HepG2 (cell line): ENCODE data around the gene FANCE. TPM values are rescaled to one million over a fixed set of nuclear protein-coding genes. Genes with fewer than 3 reads are reported as not detected.

Source experiments
- ARNT ChIP-seq: fragments of 450-650 bp; IDR thresholded peaks from 2 replicates; pipeline ENCODE4 v1.6.1; 2017
- ATF1 ChIP-seq: IDR thresholded peaks from 2 replicates; pipeline ENCODE4 v1.6.1; 2016; ENCODE audit warnings: mild to moderate bottlenecking, control low read depth
- EP300 ChIP-seq, 3 experiments: sonication (generic) in 1 of 3; formaldehyde crosslinking in 1 of 3; IDR thresholded peaks; 2 replicates each; pipeline versions ENCODE4 v1.5.1 to v1.6.1; 2011 to 2020; ENCODE audit warnings: low read depth in 2 of 3, low read length in 2 of 3, borderline replicate concordance in 1 of 3, improper control_type of control experiment in 1 of 3, mild to moderate bottlenecking in 1 of 3, missing genetic modification reagents in 1 of 3, moderate library complexity in 1 of 3
- PHF5A ChIP-seq: IDR thresholded peaks from one replicate; pipeline ENCODE4 v1.6.1; 2018; ENCODE audit warnings: low read depth, missing genetic modification reagents; ENCODE audit not compliant: unreplicated experiment
- POLR2G ChIP-seq: fragments of 200-400 bp; formaldehyde crosslinking; IDR thresholded peaks from 2 replicates; pipeline ENCODE4 v1.6.1; 2018; ENCODE audit warnings: mild to moderate bottlenecking, low read depth, low read length, moderate library complexity
- RARA ChIP-seq: IDR thresholded peaks from 2 replicates; pipeline ENCODE4 v1.6.1; 2016; ENCODE audit warnings: missing genetic modification reagents, missing compliant biosample characterization
- RFX1 ChIP-seq: fragments of 450-650 bp; IDR thresholded peaks from 2 replicates; pipeline ENCODE4 v1.6.1; 2017
- SCMH1 ChIP-seq: sonication (generic); formaldehyde crosslinking; IDR thresholded peaks from 2 replicates; pipeline ENCODE4 v1.9.0; 2021; ENCODE audit warnings: missing genetic modification reagents, mild to moderate bottlenecking, borderline replicate concordance
- SP5 ChIP-seq: IDR thresholded peaks from 2 replicates; pipeline ENCODE4 v1.6.1; 2016; ENCODE audit warnings: low read depth, borderline replicate concordance
- THAP11 ChIP-seq: IDR thresholded peaks from 2 replicates; pipeline ENCODE4 v1.6.1; 2016; ENCODE audit warnings: missing biosample characterization, missing genetic modification reagents
- ZMYM4 ChIP-seq: sonication (generic); formaldehyde crosslinking; IDR thresholded peaks from 2 replicates; pipeline ENCODE4 v1.8.1; 2023; ENCODE audit warnings: mild to moderate bottlenecking, missing genetic modification reagents
- ZNF121 ChIP-seq: sonication (generic); formaldehyde crosslinking; IDR thresholded peaks from 2 replicates; pipeline ENCODE4 v1.5.0; 2020; ENCODE audit warnings: mild to moderate bottlenecking, missing genetic modification reagents
- ZNF124 ChIP-seq: sonication (generic); formaldehyde crosslinking; IDR thresholded peaks from 2 replicates; pipeline ENCODE4 v1.4.0; 2020; ENCODE audit warnings: missing genetic modification reagents
- ZNF672 ChIP-seq: sonication (generic); formaldehyde crosslinking; IDR thresholded peaks from 2 replicates; pipeline ENCODE4 v1.8.1; 2022; ENCODE audit warnings: missing genetic modification reagents
- ZNF891 ChIP-seq: sonication (generic); formaldehyde crosslinking; IDR thresholded peaks from 2 replicates; pipeline ENCODE4 v1.5.0; 2020; ENCODE audit warnings: mild to moderate bottlenecking, missing genetic modification reagents
- polyA plus RNA-seq, 8 experiments: library from polyadenylated mRNA; depleted of rRNA in 3 of 8; stranded (reverse) in 7 of 8; unstranded in 1 of 8; fragments of >200 nt; fragmentation: Illumina TruSeq in 4 of 8; extraction: Trizol in 4 of 8; gene quantifications; 2 replicates each; pipeline versions ENCODE4 v1.2.1 to v1.2.3, GENCODE V29; 2011 to 2016; ENCODE audit warnings: low read depth in 4 of 8, missing spikeins in 1 of 8, mixed read lengths in 1 of 8; ENCODE audit not compliant: insufficient read depth in 1 of 8
- total RNA-seq, 5 experiments: library from RNA; depleted of rRNA; stranded (reverse); fragments of >200 nt; fragmentation: Illumina TruSeq; extraction: Trizol; gene quantifications; 2 replicates each; pipeline ENCODE4 v1.2.3, GENCODE V29; 2016; ENCODE audit warnings: low read depth in 1 of 5
- TF ChIP-seq, protein P1 (sequence below): sonication (generic); formaldehyde crosslinking; IDR thresholded peaks from 2 replicates; pipeline ENCODE4 v1.9.0; 2021; ENCODE audit warnings: missing genetic modification reagents, borderline replicate concordance
- TF ChIP-seq, protein P2 (sequence below): sonication (generic); formaldehyde crosslinking; IDR thresholded peaks from 2 replicates; pipeline ENCODE4 v1.4.0; 2020; ENCODE audit warnings: missing genetic modification reagents
- TF ChIP-seq, protein P3 (sequence below): sonication (generic); formaldehyde crosslinking; conservative IDR thresholded peaks from 2 replicates; pipeline ENCODE4 v1.4.0; 2020; ENCODE audit warnings: missing genetic modification reagents
- TF ChIP-seq, protein P4 (sequence below): sonication (generic); formaldehyde crosslinking; IDR thresholded peaks from 2 replicates; pipeline ENCODE4 v1.5.1; 2020; ENCODE audit warnings: missing genetic modification reagents, mild to moderate bottlenecking, borderline replicate concordance
- TF ChIP-seq, protein P5 (sequence below): sonication (generic); formaldehyde crosslinking; IDR thresholded peaks from 2 replicates; pipeline ENCODE4 v1.4.0; 2020; ENCODE audit warnings: mild to moderate bottlenecking, missing genetic modification reagents

The FANCE gene
- total and polyA plus RNA-seq, 2 of the 13 experiments (the other 11 are each of a cell fraction or from before 2014, with no cell fraction given) = 7.1 to 11.2 TPM

DNA sequence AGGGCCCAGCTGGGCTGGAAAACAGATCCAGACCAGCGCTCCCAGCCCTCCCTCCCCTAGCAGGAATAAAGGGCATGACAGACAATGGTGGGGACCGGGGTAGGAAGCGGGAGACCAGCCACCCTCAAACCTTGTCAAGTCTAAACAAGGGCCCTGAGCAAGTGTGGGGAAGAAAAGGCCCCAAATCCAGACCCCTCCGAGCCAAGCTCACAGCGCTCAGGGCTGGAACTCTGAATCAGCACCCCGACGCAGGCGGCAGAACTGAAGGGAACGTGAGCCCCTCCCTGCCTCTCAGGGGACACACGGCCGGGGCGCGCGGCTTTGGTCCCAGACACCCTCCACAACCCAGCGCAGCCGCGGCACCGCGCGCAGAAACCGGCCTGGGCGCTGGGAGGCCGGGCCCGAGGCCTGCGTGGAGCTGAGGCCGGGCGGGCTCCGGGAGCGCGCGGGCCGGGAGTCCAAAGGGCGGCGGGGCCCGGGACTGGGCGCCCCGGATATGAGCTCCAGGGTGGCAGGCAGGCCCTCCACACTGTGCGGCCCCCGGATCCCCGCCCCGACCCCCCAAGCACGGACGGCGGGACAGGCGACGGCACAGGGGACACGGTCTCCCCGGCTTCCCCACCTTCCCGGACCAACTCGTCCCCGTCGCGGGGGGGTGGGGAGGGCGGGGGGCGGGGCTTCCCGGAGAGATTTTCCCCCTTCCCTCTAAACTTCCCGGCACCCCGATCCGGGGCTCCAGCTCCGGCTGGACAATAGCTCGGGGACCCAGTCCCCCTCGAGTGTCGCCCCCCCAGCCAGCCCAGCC, 44.1 kb downstream of the FANCE start (continued):
- TF ChIP-seq, protein P1, sequence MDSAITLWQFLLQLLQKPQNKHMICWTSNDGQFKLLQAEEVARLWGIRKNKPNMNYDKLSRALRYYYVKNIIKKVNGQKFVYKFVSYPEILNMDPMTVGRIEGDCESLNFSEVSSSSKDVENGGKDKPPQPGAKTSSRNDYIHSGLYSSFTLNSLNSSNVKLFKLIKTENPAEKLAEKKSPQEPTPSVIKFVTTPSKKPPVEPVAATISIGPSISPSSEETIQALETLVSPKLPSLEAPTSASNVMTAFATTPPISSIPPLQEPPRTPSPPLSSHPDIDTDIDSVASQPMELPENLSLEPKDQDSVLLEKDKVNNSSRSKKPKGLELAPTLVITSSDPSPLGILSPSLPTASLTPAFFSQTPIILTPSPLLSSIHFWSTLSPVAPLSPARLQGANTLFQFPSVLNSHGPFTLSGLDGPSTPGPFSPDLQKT (CRISPR knock-in tag) = no peak
- peak; percentile 67 for TF ChIP-seq ZMYM4 (CRISPR knock-in tag)
- TF ChIP-seq EP300 (IDR thresholded peaks at IDR 0.05; ENCODE audit: low read depth in 2 of 2, low read length in 2 of 2) = no peak
- no peak for TF ChIP-seq EP300 (CRISPR knock-in tag; IDR thresholded peaks at IDR 0.05; ENCODE audit: borderline replicate concordance)
- no peak for TF ChIP-seq RARA (CRISPR knock-in tag)
- TF ChIP-seq POLR2G = peak; percentile 57
- no peak for TF ChIP-seq ATF1 (CRISPR knock-in tag)
- no peak for TF ChIP-seq ZNF124 (CRISPR knock-in tag)
- no peak for TF ChIP-seq RFX1
- no peak for TF ChIP-seq ZNF891 (CRISPR knock-in tag)
- TF ChIP-seq SP5 (CRISPR knock-in tag) = no peak
- TF ChIP-seq SCMH1 (CRISPR knock-in tag) = no peak
- TF ChIP-seq, protein P2, sequence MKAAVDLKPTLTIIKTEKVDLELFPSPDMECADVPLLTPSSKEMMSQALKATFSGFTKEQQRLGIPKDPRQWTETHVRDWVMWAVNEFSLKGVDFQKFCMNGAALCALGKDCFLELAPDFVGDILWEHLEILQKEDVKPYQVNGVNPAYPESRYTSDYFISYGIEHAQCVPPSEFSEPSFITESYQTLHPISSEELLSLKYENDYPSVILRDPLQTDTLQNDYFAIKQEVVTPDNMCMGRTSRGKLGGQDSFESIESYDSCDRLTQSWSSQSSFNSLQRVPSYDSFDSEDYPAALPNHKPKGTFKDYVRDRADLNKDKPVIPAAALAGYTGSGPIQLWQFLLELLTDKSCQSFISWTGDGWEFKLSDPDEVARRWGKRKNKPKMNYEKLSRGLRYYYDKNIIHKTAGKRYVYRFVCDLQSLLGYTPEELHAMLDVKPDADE (CRISPR knock-in tag) = peak; percentile 29; the same call in 1 of the 2 replicates
- TF ChIP-seq PHF5A (CRISPR knock-in tag) = no peak
- TF ChIP-seq, protein P3, sequence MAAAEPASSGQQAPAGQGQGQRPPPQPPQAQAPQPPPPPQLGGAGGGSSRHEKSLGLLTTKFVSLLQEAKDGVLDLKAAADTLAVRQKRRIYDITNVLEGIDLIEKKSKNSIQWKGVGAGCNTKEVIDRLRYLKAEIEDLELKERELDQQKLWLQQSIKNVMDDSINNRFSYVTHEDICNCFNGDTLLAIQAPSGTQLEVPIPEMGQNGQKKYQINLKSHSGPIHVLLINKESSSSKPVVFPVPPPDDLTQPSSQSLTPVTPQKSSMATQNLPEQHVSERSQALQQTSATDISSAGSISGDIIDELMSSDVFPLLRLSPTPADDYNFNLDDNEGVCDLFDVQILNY (CRISPR knock-in tag) = peak; percentile 46; the same call in 1 of the 2 replicates
- TF ChIP-seq ZNF672 = no peak
- TF ChIP-seq, protein P4, sequence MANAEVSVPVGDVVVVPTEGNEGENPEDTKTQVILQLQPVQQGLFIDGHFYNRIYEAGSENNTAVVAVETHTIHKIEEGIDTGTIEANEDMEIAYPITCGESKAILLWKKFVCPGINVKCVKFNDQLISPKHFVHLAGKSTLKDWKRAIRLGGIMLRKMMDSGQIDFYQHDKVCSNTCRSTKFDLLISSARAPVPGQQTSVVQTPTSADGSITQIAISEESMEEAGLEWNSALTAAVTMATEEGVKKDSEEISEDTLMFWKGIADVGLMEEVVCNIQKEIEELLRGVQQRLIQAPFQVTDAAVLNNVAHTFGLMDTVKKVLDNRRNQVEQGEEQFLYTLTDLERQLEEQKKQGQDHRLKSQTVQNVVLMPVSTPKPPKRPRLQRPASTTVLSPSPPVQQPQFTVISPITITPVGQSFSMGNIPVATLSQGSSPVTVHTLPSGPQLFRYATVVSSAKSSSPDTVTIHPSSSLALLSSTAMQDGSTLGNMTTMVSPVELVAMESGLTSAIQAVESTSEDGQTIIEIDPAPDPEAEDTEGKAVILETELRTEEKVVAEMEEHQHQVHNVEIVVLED (CRISPR knock-in tag) = no peak
- TF ChIP-seq, protein P5, sequence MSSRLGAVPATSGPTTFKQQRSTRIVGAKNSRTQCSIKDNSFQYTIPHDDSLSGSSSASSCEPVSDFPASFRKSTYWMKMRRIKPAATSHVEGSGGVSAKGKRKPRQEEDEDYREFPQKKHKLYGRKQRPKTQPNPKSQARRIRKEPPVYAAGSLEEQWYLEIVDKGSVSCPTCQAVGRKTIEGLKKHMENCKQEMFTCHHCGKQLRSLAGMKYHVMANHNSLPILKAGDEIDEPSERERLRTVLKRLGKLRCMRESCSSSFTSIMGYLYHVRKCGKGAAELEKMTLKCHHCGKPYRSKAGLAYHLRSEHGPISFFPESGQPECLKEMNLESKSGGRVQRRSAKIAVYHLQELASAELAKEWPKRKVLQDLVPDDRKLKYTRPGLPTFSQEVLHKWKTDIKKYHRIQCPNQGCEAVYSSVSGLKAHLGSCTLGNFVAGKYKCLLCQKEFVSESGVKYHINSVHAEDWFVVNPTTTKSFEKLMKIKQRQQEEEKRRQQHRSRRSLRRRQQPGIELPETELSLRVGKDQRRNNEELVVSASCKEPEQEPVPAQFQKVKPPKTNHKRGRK = no peak
- TF ChIP-seq THAP11 (CRISPR knock-in tag) = no peak
- no peak for TF ChIP-seq ARNT
- TF ChIP-seq ZNF121 (CRISPR knock-in tag) = peak; percentile 75
